Adrenal gland (tissue), 5 donors: ENCODE measurements around the gene CACNA1C.

Experiments used
- POLR2A ChIP-seq, 2 donors: fragments of 450-650 bp; IDR thresholded peaks; one replicate each; pipeline ENCODE4 v1.6.1; 2017; ENCODE audit warnings: antibody characterized with exemption in 2 of 2, mild to moderate bottlenecking in 2 of 2, moderate library complexity in 1 of 2
- TF ChIP-seq, protein P1 (sequence below), 6 experiments: fragments of 450-650 bp in 4 of 6; fragments of 200-600 bp in 2 of 6; sonication (generic) in 1 of 6; IDR thresholded peaks; 1 replicate in 5 of 6; 2 replicates in 1 of 6; pipeline versions ENCODE4 v1.5.1 to v1.8.0; 2016 to 2021; ENCODE audit warnings: antibody characterized with exemption in 6 of 6, mild to moderate bottlenecking in 2 of 6, moderate library complexity in 1 of 6
- donor health status: DM: no; HTN: no; CAD: no.

DNA sequence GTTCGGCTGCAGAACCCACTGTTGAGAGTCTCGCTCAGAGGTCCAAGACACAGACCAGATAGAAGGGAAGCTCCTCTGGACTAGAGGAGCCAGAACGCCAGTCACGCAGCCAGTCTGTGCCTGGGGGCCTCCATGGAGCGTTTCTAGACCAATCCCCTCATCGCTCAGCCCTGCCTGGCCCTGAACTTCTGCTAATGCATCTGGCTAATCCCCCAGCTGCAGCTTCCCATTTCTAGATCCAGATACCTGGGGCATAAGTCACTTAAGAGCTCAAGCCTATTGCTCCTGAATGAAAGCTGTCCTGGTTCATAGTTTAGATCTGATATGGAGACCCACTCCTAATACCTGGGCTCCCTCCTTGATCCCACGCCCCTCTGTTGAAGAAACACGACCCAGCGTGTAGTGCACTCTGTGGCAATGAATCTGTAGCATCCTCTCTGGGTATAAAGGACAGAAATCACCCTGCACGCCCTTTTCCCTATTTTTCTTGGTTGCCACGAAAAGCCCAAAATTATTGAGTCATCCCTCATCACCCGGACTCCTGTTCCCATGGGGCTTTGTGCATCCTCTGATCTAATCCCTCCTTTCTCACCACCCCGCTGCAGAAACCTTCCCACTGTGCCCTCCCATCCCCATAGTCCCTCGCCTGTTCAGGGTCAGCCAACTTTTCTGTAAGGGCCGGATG lies 400.4 kb downstream of the CACNA1C start:
- TF ChIP-seq, protein P1, sequence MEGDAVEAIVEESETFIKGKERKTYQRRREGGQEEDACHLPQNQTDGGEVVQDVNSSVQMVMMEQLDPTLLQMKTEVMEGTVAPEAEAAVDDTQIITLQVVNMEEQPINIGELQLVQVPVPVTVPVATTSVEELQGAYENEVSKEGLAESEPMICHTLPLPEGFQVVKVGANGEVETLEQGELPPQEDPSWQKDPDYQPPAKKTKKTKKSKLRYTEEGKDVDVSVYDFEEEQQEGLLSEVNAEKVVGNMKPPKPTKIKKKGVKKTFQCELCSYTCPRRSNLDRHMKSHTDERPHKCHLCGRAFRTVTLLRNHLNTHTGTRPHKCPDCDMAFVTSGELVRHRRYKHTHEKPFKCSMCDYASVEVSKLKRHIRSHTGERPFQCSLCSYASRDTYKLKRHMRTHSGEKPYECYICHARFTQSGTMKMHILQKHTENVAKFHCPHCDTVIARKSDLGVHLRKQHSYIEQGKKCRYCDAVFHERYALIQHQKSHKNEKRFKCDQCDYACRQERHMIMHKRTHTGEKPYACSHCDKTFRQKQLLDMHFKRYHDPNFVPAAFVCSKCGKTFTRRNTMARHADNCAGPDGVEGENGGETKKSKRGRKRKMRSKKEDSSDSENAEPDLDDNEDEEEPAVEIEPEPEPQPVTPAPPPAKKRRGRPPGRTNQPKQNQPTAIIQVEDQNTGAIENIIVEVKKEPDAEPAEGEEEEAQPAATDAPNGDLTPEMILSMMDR (IDR thresholded peaks at IDR 0.05): no peak
- no peak for TF ChIP-seq POLR2A (IDR thresholded peaks at IDR 0.05)
